ELR (cell line): ENCODE results near the gene IPO11.

ENCODE experiments used
- DNase-seq: peaks from one replicate; pipeline ENCODE4 v3.0.0-alpha.2; 2015; ENCODE audit warnings: low read depth

The IPO11 gene

DNA sequence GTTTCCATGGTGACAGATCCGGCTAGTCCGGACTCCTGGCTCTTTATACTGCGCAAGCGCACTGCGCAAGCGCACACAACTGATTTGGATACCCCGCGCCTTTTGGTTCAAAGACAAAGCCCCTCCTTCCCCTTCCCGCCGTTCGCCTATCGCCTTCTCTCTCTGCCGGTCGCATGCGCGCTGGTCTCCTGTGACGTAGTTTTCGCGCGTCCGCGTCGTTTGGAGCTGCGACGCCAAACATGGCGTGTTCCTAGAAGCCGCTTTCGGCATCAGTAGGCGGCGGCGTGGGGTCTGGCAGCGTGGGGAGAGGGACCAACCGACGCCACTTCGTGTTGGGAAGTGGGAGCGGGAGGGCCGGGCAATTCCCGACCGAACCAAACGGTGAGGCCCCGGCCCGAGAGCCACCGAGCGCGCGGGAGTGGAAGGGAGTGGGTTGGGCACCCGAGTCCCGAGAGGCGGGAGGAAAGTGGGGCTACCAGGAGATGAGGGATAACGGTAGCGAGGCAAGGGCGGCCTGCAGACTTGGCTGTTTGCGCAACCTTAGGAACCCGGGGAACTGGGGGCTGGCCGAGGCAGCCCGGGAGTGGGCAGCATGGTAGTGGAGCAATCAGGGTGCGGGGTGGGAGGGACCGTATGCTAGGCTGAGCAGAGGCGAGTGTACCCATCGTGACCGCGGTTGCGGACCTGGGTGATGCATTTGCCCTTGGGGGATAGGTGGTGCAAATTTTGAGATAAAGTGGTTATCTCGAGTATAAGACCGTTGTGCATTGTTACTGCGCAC is at the start of gene IPO11:
TSS of gene IPO11 (plus strand) at position 215 of the 781 bp plus-strand sequence. CDS start 24,517 bp downstream, outside the sequence.
- DNase-seq, result peak; percentile 99

DNA sequence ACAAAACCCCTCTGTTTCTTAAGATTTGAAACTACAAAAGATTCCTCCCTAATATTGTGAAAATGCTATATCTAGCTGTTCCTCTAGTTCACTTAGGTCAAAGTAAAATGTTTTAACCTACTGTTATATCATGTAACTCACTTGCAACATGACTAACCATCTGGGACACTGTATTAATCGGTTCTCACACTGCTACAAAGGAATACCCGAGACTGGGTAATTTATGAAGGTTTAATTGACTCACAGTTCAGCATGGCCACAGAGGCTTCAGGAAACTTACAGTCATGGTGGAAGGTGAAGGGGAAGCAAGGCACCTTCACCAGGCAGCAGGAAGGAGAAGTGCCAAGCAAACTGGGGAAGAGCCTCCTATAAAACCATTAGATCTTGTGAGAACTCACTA is 43.5 kb upstream of the IPO11 start:
- no peak for DNase-seq

DNA sequence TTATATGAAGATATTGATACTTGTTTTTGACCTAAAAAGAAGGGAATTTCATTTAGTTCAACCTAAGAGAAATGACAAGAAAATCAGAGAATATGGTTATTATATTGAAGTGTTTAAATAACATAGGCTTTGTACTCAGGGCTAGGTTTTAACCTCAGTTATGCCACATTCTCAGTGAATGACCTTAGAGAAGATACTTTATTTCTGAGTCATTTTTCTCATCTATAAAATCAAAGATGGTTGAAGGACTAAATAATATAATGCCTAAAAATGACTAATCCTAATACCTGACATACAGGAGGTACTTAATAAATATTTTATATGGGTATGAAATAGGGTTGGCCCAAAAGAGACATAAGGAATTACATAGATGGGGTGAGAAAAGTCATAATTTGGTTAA is 41.2 kb upstream of the IPO11 start:
- DNase-seq, result peak; percentile 43

DNA sequence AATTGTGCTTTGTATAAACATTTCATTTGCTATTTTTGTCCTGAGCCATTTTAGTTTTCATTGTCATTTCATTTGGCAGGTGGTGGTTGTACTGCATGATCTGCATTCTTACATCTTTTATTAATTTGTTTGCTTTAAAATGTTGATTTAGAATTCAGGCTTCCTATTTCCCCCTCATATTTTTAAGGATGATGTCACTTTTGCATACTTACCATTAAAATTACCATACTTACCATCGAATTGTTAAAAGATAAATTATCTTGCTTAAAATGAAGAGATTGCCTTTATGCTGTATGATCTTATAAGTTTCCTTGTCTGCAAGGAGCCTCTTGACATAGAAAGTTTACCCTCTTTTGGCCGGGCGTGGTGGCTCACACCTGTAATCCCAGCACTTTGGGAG is 40.0 kb upstream of the IPO11 start:
- DNase-seq, result no peak

DNA sequence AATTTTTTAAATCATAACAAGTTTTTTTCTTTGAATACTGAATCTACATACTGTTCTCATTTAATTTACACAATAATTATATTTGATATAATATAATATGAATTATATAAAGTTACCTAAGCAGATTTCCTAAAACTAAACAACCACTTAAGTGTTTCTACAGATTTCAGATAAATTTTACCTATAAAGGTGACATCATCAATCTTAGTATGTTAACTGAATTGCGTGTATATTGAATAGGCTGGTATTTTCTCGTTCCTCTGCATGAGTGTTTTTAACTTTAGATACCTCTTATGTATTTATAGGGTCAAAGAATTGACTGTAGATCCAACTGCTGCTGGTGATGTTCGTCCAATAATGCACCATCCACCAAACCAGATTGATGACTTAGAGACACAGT is 39.2 kb upstream of the IPO11 start:
- DNase-seq, result no peak

DNA sequence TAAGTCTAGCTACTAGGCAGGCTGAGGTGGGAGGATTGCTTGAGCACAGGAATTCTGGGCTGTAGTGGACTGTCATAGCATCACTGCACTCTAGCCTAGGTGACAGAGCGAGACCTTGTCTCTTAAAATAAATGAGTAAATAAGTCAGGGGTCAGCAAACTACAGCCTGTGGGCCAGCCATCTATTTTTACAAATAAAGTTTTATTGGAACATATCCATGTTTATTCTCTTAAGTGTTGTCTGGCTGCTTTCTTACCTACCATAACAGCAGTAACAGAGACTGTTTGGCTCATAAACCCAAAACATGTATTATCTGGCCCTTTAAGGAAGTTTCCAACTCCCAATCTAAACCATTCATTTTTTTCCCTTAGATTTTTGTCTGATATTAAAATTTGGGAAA is 38.5 kb upstream of the IPO11 start:
- no peak for DNase-seq

DNA sequence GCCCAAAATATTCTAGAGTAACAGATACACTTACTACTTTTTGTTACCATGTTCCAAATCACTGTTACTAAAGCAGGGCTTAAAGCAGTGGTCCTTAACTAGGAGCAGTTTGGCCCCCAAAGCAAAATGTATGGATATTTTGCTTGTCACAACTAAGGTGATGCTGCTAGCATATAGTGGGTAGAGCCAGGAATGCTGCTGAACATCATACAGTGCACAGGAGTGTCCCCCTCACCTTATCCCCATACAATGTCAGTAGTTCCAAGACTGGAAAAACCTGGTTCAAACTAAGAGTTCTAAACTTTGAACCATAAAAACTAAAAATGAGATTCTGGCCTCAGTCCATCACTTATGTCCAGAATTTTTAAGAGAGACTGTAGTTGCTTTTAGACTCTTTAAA is 36.9 kb upstream of the IPO11 start:
- DNase-seq, result no peak

DNA sequence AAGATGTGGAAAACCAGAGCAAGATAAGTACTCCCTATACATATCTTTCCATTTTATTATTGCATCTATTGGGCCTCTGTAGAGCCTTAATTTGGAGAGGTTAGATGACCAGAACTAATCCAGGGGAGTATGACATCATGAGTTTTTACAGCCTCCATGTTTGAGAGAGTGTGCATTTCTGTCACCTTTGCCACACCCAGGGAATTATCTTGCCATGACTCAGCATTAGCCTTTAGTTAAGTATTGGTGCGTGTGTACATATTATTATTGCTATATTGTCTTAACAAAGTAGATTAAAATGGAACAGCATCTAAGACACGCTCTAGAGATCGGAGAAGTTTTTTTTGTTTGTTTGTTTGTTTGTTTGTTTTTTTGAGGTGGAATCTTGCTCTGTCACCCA is 36.5 kb upstream of the IPO11 start:
- DNase-seq, result peak; percentile 31

DNA sequence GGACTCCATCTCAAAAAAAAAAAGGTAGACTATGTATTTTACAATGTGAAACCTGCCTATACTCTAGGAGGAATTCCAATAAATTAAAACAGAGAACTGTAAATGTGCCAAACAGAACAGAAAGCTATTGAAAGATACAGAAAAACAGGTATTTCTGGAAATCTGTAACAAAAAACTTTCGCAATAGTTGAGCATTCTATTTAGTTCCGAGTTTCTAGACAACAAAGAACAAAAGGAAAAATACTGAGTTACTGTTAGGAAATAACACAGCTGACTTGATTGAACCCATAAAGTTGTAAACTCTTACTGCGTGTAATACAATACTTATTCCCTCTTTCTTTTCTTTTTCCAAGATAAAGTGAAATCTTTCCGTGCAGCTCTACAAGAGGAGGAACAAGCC is 27.4 kb upstream of the IPO11 start:
- DNase-seq, result no peak

DNA sequence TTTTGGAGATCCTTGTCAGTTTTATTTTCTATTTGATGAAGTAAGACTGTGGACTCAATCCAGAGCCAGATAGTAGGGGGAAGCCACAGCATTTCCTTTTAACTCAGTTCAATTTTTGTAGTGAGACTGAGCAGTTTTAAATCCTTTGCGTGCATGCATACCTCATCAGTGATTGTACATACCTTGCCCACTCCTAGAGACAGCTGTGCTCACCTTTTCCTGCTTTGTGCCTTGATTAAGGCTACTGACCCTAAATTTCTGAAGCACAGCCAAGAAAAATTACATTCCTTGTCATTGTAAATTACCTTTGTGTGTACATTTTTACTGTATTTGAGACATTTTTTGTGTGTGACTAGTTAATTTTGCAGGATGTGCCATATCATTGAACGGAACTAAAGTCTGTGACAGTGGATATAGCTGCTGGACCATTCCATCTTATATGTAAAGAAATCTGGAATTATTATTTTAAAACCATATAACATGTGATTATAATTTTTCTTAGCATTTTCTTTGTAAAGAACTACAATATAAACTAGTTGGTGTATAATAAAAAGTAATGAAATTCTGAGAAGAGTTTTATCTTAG is 26.7 kb upstream of the IPO11 start:
- DNase-seq, result no peak

DNA sequence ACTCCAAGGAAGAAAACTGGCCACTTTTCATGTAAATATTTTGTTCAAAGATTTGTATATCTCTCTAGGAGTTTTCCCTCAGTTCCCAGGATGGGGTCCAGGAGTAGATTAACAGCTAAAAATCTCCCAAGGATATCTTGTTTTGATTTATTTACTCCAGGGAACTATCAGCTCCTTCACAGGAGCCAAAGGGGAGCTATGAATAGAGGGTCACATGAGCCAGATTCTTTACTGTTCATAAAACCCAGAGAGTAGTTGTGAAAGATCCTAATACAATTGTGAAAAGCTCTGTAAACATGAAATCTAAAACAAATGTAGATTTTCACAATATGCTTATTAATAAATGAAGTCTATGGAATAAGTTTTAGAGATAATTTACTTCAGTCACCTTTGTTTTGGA is 25.7 kb upstream of the IPO11 start:
- no peak for DNase-seq

DNA sequence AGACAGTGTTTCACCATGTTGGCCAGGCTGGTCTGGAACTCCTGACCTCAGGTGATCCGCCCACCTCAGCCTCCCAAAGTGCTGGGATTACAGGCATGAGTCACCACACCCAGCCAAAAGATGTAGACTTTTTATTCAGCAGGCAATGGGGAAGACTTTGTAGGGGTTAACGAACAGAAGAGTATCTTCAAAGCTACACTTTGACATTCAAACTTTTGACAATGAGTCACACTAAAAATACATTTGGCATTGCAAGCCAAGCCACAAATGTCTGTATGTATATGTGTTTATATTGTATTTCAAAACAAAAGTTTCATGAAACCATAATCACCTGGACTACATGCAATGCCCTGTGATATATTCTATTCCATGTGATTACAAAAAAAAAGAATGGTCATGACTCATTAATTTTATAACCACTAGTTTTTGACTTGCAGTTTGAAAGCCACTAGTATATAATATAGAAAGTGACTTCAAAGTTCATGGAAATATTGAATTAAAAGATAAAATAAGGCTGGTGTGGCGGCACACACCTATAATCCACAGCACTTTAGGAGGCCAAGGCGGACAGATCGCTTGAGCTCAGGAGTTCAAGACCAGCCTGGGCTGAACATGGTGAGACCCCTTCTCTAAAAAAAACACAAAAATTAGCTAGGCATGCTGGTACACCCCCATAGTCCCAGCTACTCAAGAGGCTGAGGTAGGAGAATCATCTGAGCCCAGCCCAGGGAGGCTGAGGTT is 17.2 kb upstream of the IPO11 start:
- DNase-seq, result peak; percentile 50

DNA sequence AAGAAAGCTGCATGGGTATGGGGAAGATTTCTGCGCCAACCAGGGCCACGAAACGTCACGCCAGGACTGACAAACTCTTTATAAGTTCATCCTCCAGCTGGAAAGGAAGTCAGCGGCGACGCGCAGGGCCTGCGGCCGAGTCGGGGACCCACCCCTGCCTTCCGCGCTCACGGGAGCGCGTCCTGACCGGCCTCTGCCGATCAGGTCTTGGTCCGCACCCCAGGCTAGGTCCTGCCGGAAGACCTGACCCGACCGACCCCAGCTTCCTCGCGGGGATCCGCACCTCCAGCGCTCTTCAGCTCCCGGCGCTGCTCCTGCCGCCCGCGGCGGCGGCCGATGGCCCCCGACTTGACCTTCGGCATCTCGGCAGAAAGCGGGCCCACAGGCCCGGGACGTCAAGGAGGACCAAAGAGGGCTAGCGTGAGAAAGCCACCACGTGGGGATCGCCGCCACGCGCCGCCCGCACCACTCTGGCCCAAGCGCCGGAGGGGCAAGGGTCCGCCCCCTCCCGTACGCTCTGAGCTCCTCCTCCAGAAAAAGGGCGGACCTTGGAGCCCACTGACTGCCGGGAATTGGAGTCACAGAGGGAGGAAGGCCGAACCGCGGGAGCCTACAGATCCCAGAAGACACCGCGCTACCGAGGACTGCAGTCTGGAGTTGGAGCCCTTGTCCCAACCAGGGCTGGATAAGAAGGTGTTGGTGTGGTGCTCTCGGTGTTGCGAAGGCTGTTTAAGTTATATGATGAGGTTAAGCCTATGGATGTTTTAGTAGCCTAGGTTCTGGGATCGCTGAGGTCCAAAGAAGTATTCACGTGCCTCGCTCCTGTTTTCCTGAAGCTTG is 8.9 kb upstream of the IPO11 start, which contains the start of gene DIMT1:
TSS of gene DIMT1 (minus strand) at position 495 of the 840 bp plus-strand sequence. CDS start at position 362, 133 bp downstream.
- peak; percentile 99 for DNase-seq

DNA sequence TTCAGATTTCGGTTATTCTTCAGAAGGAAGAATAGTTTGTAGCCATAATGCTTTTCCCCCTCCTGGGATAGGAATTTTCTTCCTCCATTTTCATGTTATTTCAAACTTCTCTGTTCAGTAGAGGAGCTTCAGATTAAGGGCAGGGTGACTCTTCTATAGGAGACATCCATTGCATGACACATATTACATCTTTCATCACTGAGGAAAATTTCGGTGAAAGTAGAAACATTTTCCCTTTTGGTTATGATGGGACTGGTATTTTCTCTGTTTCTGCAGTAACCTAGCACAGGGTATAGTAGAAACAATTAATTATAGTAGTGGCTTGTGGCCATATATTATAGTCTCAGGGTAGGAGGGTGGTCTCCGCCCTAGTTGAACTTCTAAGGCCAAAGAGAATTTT is 1.1 kb downstream of the IPO11 start:
- no peak for DNase-seq

DNA sequence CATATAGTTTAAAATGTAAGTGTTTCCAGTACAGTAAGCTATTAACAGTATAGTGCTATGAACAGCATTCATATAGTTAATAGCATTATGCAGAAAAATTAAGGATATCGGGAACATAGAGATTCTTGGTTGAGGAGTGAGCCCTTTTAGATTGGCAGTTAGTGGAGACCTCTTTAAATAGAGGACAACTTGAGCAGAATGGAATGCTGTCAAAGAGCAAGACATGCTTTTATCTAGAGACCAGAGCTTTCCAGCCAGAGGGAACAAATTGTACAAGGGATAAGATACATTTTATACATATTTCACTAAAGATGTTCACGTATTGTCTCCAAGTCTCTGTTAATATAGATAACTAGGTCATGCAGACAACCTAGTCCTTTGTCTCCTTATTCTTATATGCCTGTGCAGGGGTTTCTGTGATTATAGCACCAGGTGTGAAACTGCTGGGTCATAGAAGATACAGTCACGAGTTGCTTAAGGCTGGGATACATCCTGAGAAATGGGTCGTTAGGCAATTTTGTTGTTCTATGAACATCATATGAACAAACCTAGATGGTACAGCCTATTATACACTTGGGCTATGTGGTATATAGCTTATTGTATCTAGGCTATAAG is 6.0 kb downstream of the IPO11 start:
- DNase-seq, result no peak

DNA sequence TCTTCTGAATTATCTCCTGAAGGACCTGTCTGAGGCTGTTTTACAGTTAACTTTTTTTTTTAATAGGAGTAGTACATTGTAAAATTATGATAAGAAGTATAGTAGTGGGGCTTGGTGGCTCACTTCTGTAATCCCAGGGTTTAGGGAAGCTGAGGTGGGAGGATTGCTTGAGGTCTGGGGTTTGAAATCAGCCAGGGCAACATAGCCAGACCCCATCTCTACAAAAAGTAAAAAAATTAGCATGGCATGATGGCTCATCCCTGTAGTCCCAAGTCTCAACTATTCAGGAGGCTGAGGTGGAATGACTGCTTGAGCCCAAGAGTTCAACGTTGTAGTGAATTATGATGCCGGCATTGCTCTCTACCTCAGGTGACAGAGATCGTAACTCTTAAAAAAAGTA is 7.0 kb downstream of the IPO11 start:
- DNase-seq, result no peak

DNA sequence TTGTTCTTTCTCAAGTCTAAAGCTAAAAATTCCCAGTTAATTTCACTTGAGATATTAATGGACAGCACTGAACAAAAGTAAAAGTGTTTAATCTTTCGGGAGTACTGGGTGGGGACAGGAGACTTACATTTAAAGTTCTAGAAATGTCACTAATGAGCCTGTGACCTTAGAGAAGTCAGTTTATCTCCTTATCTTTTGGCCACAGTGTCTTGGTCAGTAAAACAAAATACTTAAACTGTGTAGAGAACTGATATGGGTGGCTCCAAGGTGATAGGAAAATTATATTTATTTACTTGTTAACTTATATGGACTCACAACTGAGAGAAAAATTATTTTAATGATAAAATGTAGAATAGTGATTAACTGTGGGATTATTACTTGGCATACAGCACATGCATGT is 8.9 kb downstream of the IPO11 start:
- DNase-seq, result no peak

DNA sequence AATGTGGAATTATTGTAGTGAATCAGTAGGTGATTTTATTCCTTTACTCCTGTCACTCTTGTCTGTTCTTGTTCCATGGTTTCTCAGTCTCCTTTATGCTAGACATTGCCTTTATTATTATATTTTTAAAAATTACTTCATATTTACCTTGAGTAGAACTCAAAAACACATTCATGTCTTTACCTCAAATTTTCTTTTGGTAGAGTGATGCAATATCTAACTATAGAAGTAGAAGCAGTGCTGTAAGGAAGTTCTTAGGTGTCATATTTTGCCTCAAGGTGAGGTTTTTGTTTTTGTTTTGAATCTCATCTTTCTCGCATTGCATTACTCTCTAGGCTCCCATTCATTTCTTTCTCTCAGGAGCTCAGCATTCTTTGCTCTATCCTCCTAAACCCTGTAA is 12.2 kb downstream of the IPO11 start:
- no peak for DNase-seq

DNA sequence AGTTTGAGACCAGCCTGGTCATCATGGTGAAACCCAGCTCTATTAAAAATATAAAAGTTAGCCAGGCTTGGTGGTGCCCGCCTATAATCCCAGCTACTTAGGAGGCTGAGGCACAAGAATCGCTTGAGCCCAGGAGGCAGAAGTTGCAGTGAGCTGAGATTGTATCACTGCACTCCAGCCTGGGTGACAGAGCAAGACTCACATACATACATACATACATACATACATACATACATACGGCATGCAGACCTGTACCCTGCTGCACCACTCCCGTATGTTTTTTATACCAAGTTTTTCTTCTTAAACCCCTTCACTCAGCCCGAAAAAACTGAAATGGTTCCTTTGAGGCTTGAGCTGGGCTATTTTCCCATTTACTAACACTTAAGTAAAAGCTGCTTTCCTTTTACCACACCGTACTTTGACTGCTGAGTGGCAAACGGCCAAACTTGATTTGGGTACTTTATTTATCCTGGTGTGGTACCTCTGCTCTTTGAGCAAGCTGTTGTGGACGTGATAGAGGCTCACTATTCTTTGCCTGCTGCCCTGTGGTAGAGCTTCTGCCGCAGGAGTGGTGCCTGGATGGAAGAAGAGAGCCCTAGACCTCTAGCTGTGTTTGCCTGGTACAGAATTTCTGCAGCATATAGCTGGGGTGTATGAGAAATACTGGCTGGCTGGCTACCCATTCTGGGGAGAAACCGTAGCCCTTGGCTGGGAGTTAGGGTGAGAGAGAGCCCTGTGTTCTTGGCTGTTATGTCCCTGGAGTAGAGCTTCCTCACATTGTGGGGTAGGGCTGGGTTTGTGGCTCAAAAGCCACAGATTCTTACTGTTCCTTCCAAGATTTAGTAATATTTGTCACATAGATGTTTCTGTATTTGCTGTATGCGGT is 19.4 kb downstream of the IPO11 start:
- no peak for DNase-seq

DNA sequence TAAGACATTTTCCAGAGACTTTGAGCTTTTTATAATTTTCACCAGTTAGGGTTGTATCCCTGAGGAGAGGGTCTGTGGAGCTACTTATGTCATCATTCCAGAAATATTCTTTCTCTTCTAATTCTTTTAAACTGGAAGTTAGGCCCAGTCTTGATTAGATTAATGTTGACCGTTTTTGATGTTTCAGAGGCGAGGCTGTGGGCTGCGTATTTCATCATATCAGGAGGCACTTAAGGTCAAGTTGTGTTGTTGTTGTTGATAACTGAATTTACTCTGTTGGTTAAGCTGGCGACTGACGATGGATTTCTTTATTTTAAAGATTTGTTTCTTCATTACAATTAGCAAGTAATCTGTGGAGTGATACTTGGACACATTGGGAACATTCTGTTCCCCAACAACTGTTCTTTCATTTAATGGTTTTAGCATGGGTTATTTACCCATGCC is 20.1 kb downstream of the IPO11 start:
- DNase-seq, result no peak

DNA sequence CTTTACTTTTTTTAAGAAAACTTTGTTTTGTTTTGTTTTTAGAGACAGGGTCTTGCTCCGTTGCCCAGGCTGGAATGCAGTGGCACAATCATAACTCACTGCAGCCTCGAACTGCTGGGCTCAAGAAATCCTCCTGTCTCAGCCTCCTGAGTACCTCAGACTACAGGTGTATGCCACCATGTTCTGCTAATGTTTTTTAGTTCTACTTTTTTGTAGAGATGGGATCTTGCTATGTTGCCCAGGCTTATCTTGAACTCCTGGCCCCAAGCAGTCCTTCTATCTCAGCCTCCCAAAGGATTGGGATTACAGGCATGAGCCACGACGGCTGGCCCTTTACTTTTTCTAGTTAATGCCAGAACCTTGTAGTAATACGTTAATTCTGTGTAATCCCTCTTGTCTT is 36.0 kb downstream of the IPO11 start:
- no peak for DNase-seq
